GM12892 (cell line): Measurements from ENCODE around the gene CFAP90.

Experiments
- DNase-seq: peaks from one replicate; pipeline ENCODE4 v3.0.0; 2011; ENCODE audit not compliant: insufficient read length
- FAIRE-seq: peaks from 2 replicates; lab custom pipeline; 2011; peaks lifted over from hg19 to GRCh38; lab: Jason Lieb, UNC
- POLR2A ChIP-seq: IDR thresholded peaks from 2 replicates; pipeline ENCODE4 v1.6.1; 2011; ENCODE audit warnings: low read depth, low read length, control low read depth
- POLR2AphosphoS5 ChIP-seq: IDR thresholded peaks from 2 replicates; pipeline ENCODE4 v1.6.1; 2011; ENCODE audit warnings: low read depth, low read length, control low read depth
- TAF1 ChIP-seq: IDR thresholded peaks from 2 replicates; pipeline ENCODE4 v1.6.1; 2011; ENCODE audit warnings: low read depth, mild to moderate bottlenecking, control low read depth, low read length, borderline replicate concordance

CFAP90 gene

GRCh38 chr5:7867260-7867659, 16.3 kb upstream of the CFAP90 start:
- no peak for FAIRE-seq
- DNase-seq = no peak
- no peak for TF ChIP-seq POLR2AphosphoS5
- no peak for TF ChIP-seq POLR2A
- TF ChIP-seq TAF1 = no peak

- FAIRE-seq = no peak
- no peak for TF ChIP-seq POLR2AphosphoS5
- TF ChIP-seq POLR2A = no peak
- TF ChIP-seq TAF1 = no peak
- no peak for DNase-seq
Measured at GRCh38 chr5:7866196-7866595, 15.3 kb upstream of the CFAP90 start.

DNA sequence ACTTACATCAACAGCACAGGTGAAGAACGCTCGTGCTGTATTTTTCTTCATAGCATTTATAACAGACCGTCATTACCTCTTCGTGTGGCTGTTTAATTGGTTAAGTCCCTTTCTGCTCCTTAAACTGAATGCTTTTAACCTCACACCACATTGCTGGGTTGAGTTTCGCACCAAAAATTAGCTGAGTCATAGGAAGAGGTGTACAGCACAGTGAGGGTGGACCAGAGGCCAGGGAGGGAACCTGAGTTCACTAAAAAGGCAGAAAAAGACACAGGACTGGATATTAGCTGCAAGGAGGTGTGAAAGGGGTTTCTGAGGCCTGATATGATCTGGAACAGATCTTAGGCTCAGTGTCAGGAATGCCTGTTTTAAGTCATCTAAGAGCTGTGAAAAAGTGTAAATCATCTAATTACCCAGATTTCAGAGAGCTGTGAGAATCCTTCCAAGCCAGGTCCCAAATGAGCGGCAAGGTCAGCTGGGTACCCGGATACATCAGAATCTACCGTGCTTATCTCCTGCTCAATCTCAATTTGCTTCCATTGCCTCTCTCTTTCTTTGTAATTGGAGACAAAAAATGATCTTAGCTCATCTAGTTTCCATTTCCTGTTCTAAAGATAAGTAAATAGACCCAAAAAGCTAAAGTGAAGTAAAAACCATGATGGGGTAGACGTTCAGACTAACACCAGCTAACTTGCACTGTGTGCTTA, 7.1 kb upstream of the CFAP90 start:
- DNase-seq = no peak
- no peak for TF ChIP-seq TAF1
- FAIRE-seq = no peak

DNA sequence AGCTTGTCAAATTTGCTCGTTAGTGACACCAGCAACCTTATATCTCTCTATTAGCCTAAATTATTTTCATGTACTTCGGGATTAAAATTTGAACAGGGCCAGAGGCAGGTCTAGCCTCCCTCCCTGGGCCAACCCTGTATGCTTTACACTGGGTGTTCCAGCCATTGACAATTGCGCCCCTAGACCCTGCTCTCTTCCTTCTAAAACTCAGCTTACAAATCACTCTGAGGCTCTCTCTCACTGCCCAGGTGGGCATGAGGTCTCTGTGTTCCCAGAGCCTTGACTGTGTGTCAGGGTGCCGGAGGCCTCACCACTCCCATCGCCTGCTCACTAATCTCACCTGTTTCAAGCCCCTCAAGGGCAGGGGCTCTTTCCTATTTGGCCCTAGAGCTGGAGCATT, 6.4 kb upstream of the CFAP90 start:
- no peak for DNase-seq
- no peak for FAIRE-seq
- TF ChIP-seq POLR2AphosphoS5 = no peak
- no peak for TF ChIP-seq TAF1
- no peak for TF ChIP-seq POLR2A

DNA sequence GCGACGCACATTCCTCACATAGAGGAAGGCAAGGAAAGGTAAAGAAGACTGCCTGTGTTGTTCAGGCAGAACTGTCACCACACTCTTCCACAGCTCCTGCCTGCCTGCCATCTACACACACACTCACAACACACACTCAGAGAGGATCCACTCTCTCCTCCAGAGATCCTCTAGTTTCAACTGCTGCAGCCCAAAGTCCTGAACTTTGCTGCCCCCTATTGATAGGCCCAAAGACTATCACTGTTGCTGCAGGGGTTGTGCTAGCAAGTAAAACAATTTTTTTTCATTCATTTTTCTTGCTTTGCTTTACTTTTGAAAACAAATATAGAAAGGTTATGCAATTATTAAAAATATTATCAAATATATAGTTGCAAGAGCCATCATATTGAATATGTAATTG, 5.9 kb upstream of the CFAP90 start:
- no peak for DNase-seq
- no peak for TF ChIP-seq POLR2A
- no peak for FAIRE-seq

- FAIRE-seq = no peak
- no peak for TF ChIP-seq POLR2A
- TF ChIP-seq TAF1 = no peak
- no peak for TF ChIP-seq POLR2AphosphoS5
- no peak for DNase-seq
Measured at GRCh38 chr5:7855611-7856010, 4.7 kb upstream of the CFAP90 start.

GRCh38 chr5:7852988-7853387, 2.1 kb upstream of the CFAP90 start:
- no peak for DNase-seq
- TF ChIP-seq POLR2AphosphoS5 = no peak
- no peak for TF ChIP-seq TAF1
- no peak for TF ChIP-seq POLR2A
- no peak for FAIRE-seq

GRCh38 chr5:7852542-7852941, 1.6 kb upstream of the CFAP90 start:
- DNase-seq = no peak
- no peak for FAIRE-seq
- no peak for TF ChIP-seq POLR2A
- TF ChIP-seq TAF1 = no peak
- no peak for TF ChIP-seq POLR2AphosphoS5

- DNase-seq = no peak
- FAIRE-seq = no peak
- TF ChIP-seq POLR2AphosphoS5 = no peak
- no peak for TF ChIP-seq POLR2A
- no peak for TF ChIP-seq TAF1
Measured at GRCh38 chr5:7851617-7852289, 820 bp upstream of the CFAP90 start.

DNA sequence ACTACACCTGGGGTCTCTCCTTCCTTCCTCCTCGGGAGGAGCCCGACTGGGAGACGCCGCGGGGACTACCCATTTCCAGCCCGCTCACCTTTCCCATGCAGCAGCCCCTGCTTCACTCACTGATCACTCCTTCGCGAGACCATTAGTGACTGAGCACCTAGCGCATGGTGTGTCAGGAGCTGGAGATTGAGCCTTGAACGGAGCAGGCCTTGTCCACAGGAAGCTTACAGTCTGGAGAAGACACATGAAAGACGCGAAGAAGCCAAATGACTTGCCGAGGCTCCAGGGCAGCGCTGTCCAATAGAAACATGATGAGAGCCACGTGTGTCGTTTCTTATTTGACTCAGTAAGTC, 283 bp upstream of the CFAP90 start:
- no peak for TF ChIP-seq POLR2A
- TF ChIP-seq TAF1 = no peak
- TF ChIP-seq POLR2AphosphoS5 = no peak
- FAIRE-seq = no peak
- no peak for DNase-seq

GRCh38 chr5:7849681-7850394, 1.1 kb downstream of the CFAP90 start:
- FAIRE-seq = no peak
- DNase-seq = no peak
- TF ChIP-seq TAF1 (no peak), POLR2AphosphoS5 (no peak), POLR2A (no peak)

DNA sequence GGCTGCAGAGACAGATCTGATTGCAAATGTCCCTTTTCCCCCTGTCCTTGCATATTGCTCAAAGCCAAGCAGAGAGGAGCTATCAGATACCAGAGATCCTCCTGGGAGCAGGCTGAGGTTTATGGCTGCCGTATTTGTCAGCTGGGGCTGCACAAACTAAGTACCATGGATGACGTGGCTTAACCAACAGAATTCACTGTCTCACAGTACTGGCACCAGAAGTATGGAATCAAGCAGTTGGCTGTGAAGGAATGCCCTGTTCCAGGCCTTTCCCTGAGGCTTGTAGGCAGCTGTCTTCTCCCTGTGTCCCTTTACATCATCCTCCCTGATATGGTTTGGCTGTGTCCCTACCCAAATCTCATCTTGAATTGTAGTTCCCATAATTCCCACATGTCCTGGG, 2.6 kb downstream of the CFAP90 start:
- DNase-seq = no peak
- FAIRE-seq = no peak
- TF ChIP-seq TAF1 (no peak), POLR2AphosphoS5 (no peak), POLR2A (no peak)

DNA sequence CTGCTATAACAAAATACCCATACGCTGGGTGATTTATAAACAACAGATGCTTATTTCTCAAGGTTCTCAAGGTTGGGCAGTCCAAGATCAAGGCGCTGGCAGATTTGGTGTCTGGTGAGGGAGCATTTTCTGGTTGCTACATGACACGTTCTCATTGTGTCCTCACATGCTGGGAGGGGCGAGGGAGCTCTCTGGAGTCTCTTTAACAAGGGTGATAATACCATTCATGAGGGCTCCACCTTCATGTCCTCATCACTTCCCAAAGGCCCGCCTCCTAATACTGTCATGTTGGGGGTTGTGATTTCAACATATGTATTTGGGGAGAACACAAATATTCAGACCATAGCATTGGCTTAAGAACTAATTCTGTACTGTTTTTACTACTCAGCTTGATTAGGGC, 4.6 kb downstream of the CFAP90 start:
- no peak for DNase-seq
- FAIRE-seq = no peak
- TF ChIP-seq POLR2A (no peak), POLR2AphosphoS5 (no peak), TAF1 (no peak)
